ENCODE results near the gene COL4A5.

DNA sequence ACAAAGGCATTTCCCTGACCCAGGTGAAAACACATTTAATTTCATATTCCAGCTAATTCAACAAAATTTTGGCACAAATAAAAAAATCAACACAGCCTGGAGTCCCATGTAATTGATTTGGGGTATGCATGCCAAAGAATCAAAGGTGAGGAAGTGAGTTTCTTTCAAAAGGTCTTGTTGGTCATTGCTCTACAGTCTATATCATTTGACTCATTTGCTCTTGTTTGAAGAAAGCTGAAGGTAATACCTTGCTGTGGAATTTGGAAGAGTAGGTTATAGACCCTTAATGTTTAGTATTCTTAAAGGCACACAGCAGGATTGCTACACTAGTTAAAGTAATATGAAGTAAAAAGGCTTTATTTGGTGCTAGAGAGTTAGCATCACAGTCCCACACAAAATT lies 26.9 kb upstream of the COL4A5 start:
- TF ChIP-seq POLR2A (IDR thresholded peaks at IDR 0.05; ENCODE audit: low read depth, low read length) = no peak
- no peak for TF ChIP-seq POU2F2 (IDR thresholded peaks at IDR 0.05; ENCODE audit: low read depth, low read length)

All from GM12891 (cell line).